ENCODE measurements around the gene KCTD17.
A peak's percentile ranks its signal among the peaks of the same experiment; 100 is the strongest.

Gene KCTD17, protein sequence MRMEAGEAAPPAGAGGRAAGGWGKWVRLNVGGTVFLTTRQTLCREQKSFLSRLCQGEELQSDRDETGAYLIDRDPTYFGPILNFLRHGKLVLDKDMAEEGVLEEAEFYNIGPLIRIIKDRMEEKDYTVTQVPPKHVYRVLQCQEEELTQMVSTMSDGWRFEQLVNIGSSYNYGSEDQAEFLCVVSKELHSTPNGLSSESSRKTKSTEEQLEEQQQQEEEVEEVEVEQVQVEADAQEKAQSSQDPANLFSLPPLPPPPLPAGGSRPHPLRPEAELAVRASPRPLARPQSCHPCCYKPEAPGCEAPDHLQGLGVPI

DNA sequence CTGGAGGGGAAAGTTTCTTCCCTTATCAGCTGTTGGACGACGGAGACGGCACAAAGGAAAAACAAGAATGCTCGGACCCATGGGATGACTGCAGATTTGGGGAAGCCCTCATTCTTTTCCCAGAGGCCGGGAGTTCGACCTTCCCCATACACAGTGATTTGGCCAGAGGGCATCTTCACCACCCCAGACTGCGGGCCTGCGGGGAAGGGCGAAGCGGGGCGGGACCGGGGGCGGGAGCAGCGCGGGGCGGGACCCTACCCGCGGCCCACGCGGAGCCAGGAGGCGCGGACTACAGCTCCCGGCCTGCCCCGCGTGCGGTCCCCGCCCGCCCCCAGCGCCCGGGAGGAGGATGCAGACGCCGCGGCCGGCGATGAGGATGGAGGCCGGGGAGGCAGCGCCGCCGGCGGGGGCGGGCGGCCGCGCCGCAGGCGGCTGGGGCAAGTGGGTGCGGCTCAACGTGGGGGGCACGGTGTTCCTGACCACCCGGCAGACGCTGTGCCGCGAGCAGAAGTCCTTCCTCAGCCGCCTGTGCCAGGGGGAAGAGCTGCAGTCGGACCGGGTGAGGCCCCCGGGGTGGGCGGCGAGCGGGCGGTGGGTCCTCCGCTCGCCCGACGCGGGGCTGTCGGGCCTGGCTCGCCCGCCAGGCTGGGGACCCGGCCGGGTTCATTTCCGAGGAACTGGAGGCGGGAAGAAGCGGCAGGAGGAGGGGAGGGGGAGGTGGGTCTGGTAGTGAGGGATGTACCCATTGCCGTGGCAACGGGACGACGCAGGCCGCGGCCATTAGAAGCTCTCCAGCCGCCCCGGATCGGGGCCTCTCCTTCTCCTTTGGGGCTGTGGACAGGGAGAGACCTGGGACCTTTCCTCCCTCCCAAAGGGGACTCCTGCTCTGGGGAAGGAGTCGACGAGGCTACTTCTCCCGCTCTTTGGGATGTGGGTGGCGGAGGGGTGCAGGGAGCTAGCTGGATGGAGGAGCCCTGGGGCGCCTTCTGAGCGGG lies at the start of gene KCTD17:
TSS of gene KCTD17 (plus strand) at position 352 of the 995 bp plus-strand sequence. CDS start at position 371, 19 bp downstream.
- peak; percentile 81 for DNase-seq

GRCh38 chr22:37001826-37002225 lies 49.7 kb upstream of the KCTD17 start:
- no peak for DNase-seq

DNA sequence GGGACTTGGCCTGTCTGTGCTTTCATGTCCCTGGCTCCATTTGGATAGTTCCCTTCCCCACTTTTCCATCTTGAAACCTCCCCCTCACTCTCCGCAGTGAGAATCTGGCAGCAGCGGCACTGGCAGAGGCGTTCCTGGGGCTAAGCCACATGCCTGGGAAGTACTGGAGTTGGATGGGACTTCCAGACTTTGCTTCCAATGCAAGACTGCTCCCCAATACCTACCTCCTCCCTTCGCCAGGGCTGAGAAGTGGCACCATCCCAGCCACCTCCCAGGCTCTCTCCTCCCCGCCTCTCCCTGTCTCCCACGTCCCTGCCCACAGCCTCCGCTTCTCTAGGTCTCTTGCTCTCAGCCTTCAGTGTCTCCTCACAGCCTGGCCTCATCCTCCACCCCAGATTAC lies 48.9 kb upstream of the KCTD17 start:
- no peak for DNase-seq

- no peak for DNase-seq
Measured at GRCh38 chr22:37007651-37008050, 43.9 kb upstream of the KCTD17 start.

DNA sequence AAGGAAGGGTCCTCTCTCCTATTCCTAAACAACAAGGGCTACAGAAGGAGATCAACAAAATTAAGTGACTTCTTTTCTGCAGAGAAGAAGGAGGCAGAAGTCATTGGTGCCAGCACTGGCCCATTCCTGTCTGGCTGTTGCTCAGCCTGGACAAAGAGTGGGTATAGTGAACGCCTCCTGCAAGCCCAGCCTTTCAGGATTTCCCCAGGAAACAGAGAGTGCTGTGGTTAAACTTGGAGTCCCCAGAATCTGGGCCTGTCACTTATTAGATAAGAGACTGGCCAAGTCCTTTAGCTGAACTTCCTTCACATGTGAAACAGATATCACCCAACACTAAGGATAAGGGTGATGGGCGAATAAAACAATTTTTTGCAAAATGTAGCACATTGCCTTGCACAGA lies 43.2 kb upstream of the KCTD17 start:
- no peak for DNase-seq

DNA sequence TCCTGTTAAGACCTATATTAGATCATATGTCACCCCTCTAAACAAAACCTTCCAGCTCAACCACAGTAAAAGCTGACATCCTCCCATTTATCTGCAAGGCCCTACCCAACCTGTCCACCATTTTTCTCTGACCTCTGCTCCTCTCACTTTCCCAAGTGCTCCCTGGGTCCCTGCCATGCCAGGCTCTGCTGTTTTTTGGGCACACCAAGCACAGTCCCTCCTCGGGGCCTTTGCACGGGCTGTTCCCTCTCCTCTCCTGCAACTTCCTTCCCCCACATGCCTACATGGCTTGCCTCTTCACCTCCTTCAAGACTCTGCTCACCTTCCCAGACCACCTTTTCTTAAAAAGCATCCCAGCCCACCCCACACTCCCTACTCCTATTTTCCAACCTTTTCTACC lies 42.1 kb upstream of the KCTD17 start:
- no peak for DNase-seq

GRCh38 chr22:37010174-37010573 lies 41.4 kb upstream of the KCTD17 start:
- DNase-seq = no peak

DNA sequence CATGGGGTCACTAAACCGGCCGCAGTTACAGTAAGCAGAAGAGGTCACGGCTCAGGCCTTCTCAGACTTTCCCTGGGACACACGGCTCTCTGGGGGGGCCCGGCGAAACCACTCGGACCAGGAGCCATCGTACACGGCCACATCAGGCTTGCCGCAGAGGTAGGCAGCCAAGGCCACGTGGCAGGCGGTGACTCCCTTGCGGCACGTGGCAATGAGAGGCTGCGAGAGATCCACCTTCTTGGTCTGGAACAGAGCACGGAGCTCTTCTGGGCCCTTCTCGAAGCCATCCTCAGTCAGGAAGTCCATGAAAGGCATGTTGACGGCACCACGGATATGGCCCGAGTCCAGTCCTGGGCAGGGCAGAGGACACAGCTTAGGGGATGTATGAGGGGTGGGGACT lies 40.6 kb upstream of the KCTD17 start:
- DNase-seq = no peak

- no peak for DNase-seq
Measured at GRCh38 chr22:37011472-37011871, 40.1 kb upstream of the KCTD17 start.

- DNase-seq = no peak
Measured at GRCh38 chr22:37012262-37012904, 39.2 kb upstream of the KCTD17 start.

DNA sequence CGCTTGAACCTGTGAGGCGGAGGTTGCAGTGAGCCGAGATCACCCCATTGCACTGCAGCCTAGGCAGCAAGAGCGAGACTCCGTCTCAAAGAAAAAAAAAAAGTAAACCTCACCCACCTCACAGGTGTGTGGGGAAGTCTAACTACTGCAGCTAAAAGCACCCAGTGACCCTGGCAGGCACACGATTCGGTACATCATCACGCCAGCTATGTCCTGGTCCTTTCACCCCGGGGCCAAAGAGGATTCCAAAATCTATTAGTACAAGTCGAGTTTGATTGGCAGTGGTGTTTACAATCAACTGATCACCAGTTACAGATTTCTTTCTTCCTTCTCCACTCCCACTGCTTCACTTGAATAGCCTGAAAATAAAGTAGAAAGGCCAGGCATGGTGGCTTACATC lies 38.6 kb upstream of the KCTD17 start:
- no peak for DNase-seq

DNA sequence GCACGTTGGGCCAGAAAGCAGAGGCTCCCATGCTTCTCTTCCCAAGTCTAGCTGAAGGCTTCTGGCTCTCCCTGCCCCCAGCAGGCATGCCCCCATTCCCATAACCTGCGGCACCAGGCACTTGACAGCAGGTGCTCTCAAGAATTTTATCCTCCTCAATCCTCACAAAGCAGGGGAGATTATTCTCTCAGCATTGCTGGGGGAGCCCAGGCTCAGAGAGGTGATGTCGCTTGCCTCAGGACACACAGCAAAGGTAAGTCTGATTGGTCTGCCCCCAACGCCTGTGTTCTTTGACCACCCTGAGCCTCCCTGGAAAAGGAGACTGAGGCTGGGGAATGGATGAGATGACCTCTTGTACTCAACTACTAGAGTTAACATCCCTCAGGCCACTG lies 37.1 kb upstream of the KCTD17 start:
- no peak for DNase-seq

GRCh38 chr22:37014835-37015586 lies 36.5 kb upstream of the KCTD17 start:
- DNase-seq = no peak

DNA sequence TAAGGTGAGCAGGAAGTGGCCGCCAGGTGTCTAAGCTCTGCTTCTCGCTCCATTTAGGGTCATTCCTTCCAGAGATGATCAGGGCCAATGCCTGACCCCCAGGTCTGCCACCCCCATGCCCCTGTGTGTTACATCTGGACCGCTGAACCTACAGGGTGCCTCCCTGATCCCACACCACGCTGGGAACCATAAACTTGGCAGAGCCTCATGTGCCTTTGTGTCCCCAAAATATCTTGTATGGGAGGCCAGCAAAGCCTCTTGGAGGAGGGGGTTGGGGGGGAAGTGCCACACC lies 36.0 kb upstream of the KCTD17 start:
- DNase-seq = no peak

GRCh38 chr22:37016134-37016910 lies 35.2 kb upstream of the KCTD17 start:
- no peak for DNase-seq

DNA sequence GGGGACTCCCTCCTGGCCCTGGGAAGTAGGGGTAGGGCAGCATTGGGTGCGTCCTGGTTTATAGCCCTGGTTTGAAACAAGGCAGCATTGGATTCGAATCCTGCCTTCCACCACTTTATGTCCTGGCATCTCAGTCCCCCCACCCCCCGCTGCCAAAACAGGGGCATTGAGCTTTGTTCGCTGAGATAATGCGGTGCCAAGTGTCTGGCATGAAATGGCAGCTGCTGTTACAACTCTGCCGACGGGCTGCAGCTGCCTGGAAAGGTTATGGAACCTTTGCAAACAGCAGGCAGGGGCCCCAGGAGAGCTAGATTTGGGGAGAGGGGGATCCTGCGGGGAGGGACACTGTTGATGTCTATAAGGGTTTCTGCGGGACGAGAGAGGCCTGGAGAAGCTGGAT lies 34.2 kb upstream of the KCTD17 start:
- no peak for DNase-seq

GRCh38 chr22:37018086-37018814 lies 33.3 kb upstream of the KCTD17 start:
- DNase-seq = no peak

- no peak for DNase-seq
Measured at GRCh38 chr22:37018815-37019308, 32.7 kb upstream of the KCTD17 start.

DNA sequence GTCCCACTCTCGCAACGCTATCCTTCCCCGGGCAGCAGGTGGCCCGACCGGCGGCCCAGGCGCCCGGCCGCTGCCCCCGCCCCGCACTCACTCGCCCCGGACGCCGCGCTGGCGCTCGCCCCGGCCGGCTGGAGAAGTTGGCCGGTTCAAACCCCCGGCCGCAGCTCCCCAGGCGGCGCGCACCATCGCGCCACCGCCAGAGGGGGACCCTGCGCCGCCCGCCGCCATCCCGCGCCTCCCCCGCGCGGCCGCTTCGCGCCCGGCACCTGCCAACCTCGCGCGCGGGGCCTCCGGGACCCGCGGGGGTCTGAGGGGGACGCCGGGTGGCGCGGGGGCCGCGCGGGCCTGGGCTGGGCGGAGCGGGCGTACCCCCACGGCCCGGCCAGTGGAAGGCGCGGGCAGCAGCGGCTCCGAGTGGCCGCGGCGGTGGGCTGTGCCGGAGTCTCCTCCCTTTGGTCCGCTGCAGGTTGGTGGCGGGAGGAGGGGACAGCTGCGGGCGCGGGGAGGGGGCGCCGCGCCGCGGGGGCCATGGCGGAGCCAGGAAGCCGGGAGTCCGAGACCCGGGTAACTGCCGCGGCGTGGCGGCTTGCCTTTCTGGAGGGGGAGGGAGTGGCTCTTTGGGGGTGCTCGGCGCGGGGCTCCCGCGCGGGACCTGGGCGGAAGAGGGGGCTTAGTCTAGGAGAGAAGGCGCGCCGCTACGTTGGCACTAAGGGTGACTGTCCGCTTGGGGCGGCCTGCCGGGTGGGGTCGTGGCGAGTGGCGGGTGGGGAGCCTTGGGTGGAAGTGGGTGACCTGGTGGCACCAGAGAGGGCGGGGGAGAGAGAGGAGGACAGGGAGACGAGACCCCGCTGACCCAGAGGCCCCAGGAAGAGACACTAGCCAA lies 32.0 kb upstream of the KCTD17 start, which contains the start of the genes MPST and TST:
TSS of gene MPST (plus strand) at position 434 of the 883 bp plus-strand sequence. CDS start at position 529, 95 bp downstream.
TSS of gene TST (minus strand) at position 139 of the 883 bp plus-strand sequence. CDS start 715 bp downstream, outside the sequence.
- DNase-seq = peak; percentile 38

GRCh38 chr22:37020192-37020479 lies 31.4 kb upstream of the KCTD17 start:
- DNase-seq = no peak

Data from activated CD8-positive, alpha-beta memory T cell treated with anti-CD3 and anti-CD28 coated beads, Interleukin-2, amount 50 U/mL, for 4 hours (primary cell).